ENCODE data around the gene DIS3L2.
"Not testable (repeated sequence)": the region's sequence is repeated elsewhere in the genome, so short reads cannot be mapped to it uniquely, and the experiment has no call there.

Gene DIS3L2

GRCh38 chr2:232013701-232014353, 52.3 kb downstream of the DIS3L2 start:
- DNase-seq = peak; percentile 76

GRCh38 chr2:232014681-232015080, 53.2 kb downstream of the DIS3L2 start:
- no peak for DNase-seq

GRCh38 chr2:232018181-232018580, 56.7 kb downstream of the DIS3L2 start:
- no peak for DNase-seq

GRCh38 chr2:232022718-232023117, 61.2 kb downstream of the DIS3L2 start:
- no peak for DNase-seq

- no peak for DNase-seq
Observed at GRCh38 chr2:232023426-232023825, 61.9 kb downstream of the DIS3L2 start.

- no peak for DNase-seq
Observed at GRCh38 chr2:232024457-232024856, 62.9 kb downstream of the DIS3L2 start.

GRCh38 chr2:232026910-232027309, 65.4 kb downstream of the DIS3L2 start:
- no peak for DNase-seq

- DNase-seq = no peak
Observed at GRCh38 chr2:232027530-232027929, 66.0 kb downstream of the DIS3L2 start.

- DNase-seq = no peak
Observed at GRCh38 chr2:232028071-232028470, 66.6 kb downstream of the DIS3L2 start.

- no peak for DNase-seq
Observed at GRCh38 chr2:232028631-232029030, 67.1 kb downstream of the DIS3L2 start.

GRCh38 chr2:232029346-232029745, 67.8 kb downstream of the DIS3L2 start:
- no peak for DNase-seq

GRCh38 chr2:232030229-232030628, 68.7 kb downstream of the DIS3L2 start:
- no peak for DNase-seq

GRCh38 chr2:232035292-232035691, 73.8 kb downstream of the DIS3L2 start:
- not testable (repeated sequence) for DNase-seq

- DNase-seq = not testable (repeated sequence)
Observed at GRCh38 chr2:232036876-232037275, 75.4 kb downstream of the DIS3L2 start.

GRCh38 chr2:232038251-232038880, 76.9 kb downstream of the DIS3L2 start:
- no peak for DNase-seq

GRCh38 chr2:232038881-232039485, 77.5 kb downstream of the DIS3L2 start:
- no peak for DNase-seq

- no peak for DNase-seq
Observed at GRCh38 chr2:232042911-232043574, 81.5 kb downstream of the DIS3L2 start.

- no peak for DNase-seq
Observed at GRCh38 chr2:232043966-232044365, 82.5 kb downstream of the DIS3L2 start.

GRCh38 chr2:232049350-232049749, 87.8 kb downstream of the DIS3L2 start:
- no peak for DNase-seq

GRCh38 chr2:232052591-232052990, 91.1 kb downstream of the DIS3L2 start:
- DNase-seq = no peak

GRCh38 chr2:232053777-232054176, 92.3 kb downstream of the DIS3L2 start:
- DNase-seq = no peak

GRCh38 chr2:232058063-232058877, 96.8 kb downstream of the DIS3L2 start:
- DNase-seq = no peak

GRCh38 chr2:232058931-232059330, 97.4 kb downstream of the DIS3L2 start:
- DNase-seq = no peak
